ENCODE results near the gene CCDC102B. TPM values are rescaled to one million over a fixed set of nuclear protein-coding genes. Genes with fewer than 3 reads are reported as not detected.

The CCDC102B gene
- total and polyA plus RNA-seq, 3 donors from 2014 or later: 13.3 to 25.1 (median 14.9) TPM

DNA sequence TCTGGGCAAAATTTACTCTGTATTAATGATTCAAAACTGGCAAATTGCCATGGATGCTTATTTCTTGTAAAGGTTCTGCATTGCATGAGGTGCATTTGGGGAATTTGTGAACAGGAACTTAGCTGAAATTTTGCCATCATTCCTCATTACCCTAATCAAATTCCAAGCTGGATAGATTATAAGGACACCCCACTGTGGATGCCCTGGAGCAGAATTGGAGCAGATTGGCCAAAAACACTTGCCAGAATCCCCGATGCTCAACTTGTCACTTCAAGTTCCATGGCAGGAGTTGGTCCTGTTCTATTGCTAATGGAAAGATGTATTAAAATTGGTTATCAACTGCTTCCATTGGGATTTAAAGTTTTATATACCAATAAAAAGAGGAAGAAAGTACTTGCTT is 237.9 kb downstream of the CCDC102B start:
- intact Hi-C loops (cut with DNase I; ENCODE audit: low total_unique reads): no loop called here

GRCh38 chr18:69044215-69044614 is 246.3 kb downstream of the CCDC102B start:
- intact Hi-C loops (cut with DNase I; ENCODE audit: low total_unique reads): no loop called here
- no peaks in the 10 kb centered on the region for H3K27me3 ChIP-seq
- WGBS, 2 donors: 76 to 93% methylated on average over 1 of the region's 1 CpG
- DNase-seq: no peak
- H3K9me3 ChIP-seq: no peaks in the 10 kb centered on the region
- no peak overlapping the region for H3K27ac ChIP-seq
- no peak for TF ChIP-seq POLR2A (IDR thresholded peaks at IDR 0.05)
- TF ChIP-seq, protein P1, sequence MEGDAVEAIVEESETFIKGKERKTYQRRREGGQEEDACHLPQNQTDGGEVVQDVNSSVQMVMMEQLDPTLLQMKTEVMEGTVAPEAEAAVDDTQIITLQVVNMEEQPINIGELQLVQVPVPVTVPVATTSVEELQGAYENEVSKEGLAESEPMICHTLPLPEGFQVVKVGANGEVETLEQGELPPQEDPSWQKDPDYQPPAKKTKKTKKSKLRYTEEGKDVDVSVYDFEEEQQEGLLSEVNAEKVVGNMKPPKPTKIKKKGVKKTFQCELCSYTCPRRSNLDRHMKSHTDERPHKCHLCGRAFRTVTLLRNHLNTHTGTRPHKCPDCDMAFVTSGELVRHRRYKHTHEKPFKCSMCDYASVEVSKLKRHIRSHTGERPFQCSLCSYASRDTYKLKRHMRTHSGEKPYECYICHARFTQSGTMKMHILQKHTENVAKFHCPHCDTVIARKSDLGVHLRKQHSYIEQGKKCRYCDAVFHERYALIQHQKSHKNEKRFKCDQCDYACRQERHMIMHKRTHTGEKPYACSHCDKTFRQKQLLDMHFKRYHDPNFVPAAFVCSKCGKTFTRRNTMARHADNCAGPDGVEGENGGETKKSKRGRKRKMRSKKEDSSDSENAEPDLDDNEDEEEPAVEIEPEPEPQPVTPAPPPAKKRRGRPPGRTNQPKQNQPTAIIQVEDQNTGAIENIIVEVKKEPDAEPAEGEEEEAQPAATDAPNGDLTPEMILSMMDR (IDR thresholded peaks at IDR 0.05): no peak
- H3K4me3 ChIP-seq: no peak overlapping the region
- H3K36me3 ChIP-seq (ENCODE audit: low read depth, missing control alignments): no peaks in the 10 kb centered on the region
- no peaks in the 10 kb centered on the region for H3K4me1 ChIP-seq

More for the DNA sequence above, 237.9 kb downstream of the CCDC102B start:
- Histone ChIP-seq H3K36me3 (ENCODE audit: low read depth, missing control alignments) (no peaks in the 10 kb centered on the region), H3K4me3 (no peak overlapping the region), H3K27me3 (no peaks in the 10 kb centered on the region), H3K4me1 (no peaks in the 10 kb centered on the region), H3K27ac (no peak overlapping the region), H3K9me3 (no peaks in the 10 kb centered on the region)
- DNase-seq: no peak
- WGBS, 2 donors: 95 to 96% methylated on average over 1 of the region's 1 CpG
- TF ChIP-seq POLR2A (IDR thresholded peaks at IDR 0.05): no peak
- TF ChIP-seq, protein P1 (IDR thresholded peaks at IDR 0.05): no peak

- WGBS, 2 donors: 68 to 70% methylated on average over 4 of the region's 4 CpGs
- intact Hi-C loops (cut with DNase I; ENCODE audit: low total_unique reads): no loop called here
- DNase-seq: no peak
These were observed 266.2 kb downstream of the CCDC102B start for GRCh38 chr18:69064063-69064462.

GRCh38 chr18:69067048-69067447 is 269.2 kb downstream of the CCDC102B start:
- TF ChIP-seq POLR2A (IDR thresholded peaks at IDR 0.05): no peak
- TF ChIP-seq, protein P1 (IDR thresholded peaks at IDR 0.05): no peak
- H3K4me3 ChIP-seq: no peak overlapping the region
- H3K27ac ChIP-seq: no peak overlapping the region
- intact Hi-C loops (cut with DNase I; ENCODE audit: low total_unique reads): no loop called here
- WGBS, 2 donors: 0 to 9% methylated on average over 1 of the region's 1 CpG
- no peaks in the 10 kb centered on the region for H3K4me1 ChIP-seq
- H3K36me3 ChIP-seq (ENCODE audit: low read depth, missing control alignments): no peaks in the 10 kb centered on the region
- no peaks in the 10 kb centered on the region for H3K27me3 ChIP-seq
- H3K9me3 ChIP-seq: no peaks in the 10 kb centered on the region
- no peak for DNase-seq

More at GRCh38 chr18:69064063-69064462, 266.2 kb downstream of the CCDC102B start:
- H3K36me3 ChIP-seq (ENCODE audit: low read depth, missing control alignments): no peaks in the 10 kb centered on the region
- no peak overlapping the region for H3K27ac ChIP-seq
- no peaks in the 10 kb centered on the region for H3K9me3 ChIP-seq
- H3K27me3 ChIP-seq: no peaks in the 10 kb centered on the region
- no peaks in the 10 kb centered on the region for H3K4me1 ChIP-seq
- TF ChIP-seq, protein P1 (IDR thresholded peaks at IDR 0.05): no peak
- TF ChIP-seq POLR2A (IDR thresholded peaks at IDR 0.05): no peak
- no peak overlapping the region for H3K4me3 ChIP-seq

DNA sequence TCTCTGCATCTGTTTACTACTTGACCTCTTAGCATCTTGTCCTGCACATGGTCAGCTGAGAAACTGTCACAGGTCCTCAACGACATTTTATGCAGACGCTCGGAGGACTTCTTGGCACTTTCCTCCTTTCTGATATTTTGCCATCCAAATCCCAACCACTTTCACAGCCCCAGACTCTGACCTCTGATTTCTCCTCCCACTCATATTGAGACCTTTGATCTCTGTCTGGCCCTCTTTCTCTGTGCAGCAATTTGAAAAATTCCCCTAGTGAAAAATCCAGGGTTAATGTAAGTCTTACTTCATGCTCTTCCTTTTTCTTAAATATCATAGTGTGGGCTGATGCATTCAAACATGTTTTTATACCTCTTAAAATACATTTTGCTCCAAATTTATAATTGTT is 273.8 kb downstream of the CCDC102B start:
- intact Hi-C loops (cut with DNase I; ENCODE audit: low total_unique reads): no loop called here
- no peaks in the 10 kb centered on the region for H3K27me3 ChIP-seq
- no peaks in the 10 kb centered on the region for H3K4me1 ChIP-seq
- H3K27ac ChIP-seq: no peak overlapping the region
- H3K36me3 ChIP-seq (ENCODE audit: low read depth, missing control alignments): no peaks in the 10 kb centered on the region
- H3K4me3 ChIP-seq: no peak overlapping the region
- TF ChIP-seq, protein P1 (IDR thresholded peaks at IDR 0.05): no peak
- TF ChIP-seq POLR2A (IDR thresholded peaks at IDR 0.05): no peak
- no peak for DNase-seq
- H3K9me3 ChIP-seq: no peaks in the 10 kb centered on the region
- WGBS, 2 donors: 55 to 82% methylated on average over 3 of the region's 3 CpGs

Measured in testis (tissue), 3 donors.